ENCODE results near the gene CTBP2. TPM values are rescaled to one million over a fixed set of nuclear protein-coding genes. Genes with fewer than 3 reads are reported as not detected.
A peak's percentile ranks its signal among the peaks of the same experiment; 100 is the strongest.

Gene CTBP2
- total and polyA plus RNA-seq, 2 of the 13 experiments (the other 11 are each of a cell fraction or from before 2014, with no cell fraction given) = 0.08 TPM; not detected in 1

DNA sequence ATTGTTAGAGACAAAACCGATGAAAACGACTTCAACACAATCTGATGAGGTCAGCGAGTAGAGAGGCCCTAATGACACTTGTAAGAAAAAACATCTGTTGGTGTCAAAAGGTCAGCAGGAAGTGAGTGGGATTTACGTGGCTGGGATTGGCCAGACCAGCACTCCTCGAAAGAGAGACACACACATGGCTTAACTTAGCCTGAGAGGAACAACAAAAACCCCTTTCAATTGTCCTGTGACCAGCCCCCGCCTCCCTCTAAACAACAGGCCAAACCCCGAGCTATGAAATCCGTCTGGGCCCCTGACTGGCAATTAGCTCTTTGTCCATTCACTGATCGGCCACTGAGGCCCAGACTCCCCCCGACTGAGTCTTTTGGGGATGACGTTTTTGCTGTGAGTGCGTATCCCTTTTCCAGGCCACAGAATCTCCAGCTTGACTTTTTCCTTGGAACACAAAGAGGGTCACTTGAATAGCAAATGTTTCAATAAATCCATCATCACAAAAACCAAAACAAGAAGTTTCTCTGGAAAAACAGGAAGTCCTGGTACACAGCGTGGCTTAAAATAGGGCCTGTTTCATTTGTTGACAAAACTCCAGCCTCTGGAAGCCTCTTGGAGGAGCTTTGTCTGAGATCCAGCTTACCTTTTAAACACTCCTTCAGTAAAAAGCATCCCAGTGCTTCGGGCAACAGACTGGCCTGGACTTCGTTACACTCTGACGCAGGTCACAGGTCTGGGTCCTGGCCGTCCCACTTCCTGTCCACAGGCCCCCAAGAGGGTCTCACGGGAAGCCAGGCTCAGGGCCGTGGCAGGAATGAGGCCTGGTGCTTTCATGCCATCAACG is 103.0 kb downstream of the CTBP2 start:
- Histone ChIP-seq H4K20me1 (ENCODE audit: insufficient read depth, low read length) (no peaks in the 10 kb centered on the region), H3K79me2 (ENCODE audit: insufficient read depth, low read length) (no peaks in the 10 kb centered on the region), H3K9me3 (ENCODE audit: low read length) (no peaks in the 10 kb centered on the region), H3K4me2 (ENCODE audit: low read depth, low read length) (no peak overlapping the region), H3K27ac (ENCODE audit: extremely low read length, insufficient read depth, low read length) (no peak overlapping the region), H3K27me3 (ENCODE audit: control insufficient read depth in 1 of 2, insufficient read depth in 2 of 2, low read length in 2 of 2) (peaks cover 4 to 49% of the 10 kb centered on the region in 2 experiments; a peak in 4 of 5 replicates), H3K4me3 (replicated peaks in 1 of 3; ENCODE audit: insufficient read depth in 1 of 3, low read depth in 2 of 3, low read length in 3 of 3) (no peak overlapping the region), H3K4me1 (ENCODE audit: insufficient read depth, low read length) (peaks cover 7% of the 10 kb centered on the region; the same call in 1 of the 2 replicates), H3K36me3 (replicated peaks in 1 of 2; ENCODE audit: control insufficient read depth in 1 of 2, insufficient read depth in 2 of 2, low read length in 2 of 2) (no peaks in the 10 kb centered on the region), H3K9ac (ENCODE audit: insufficient read depth, low read depth, low read length) (no peak overlapping the region), H2AFZ (ENCODE audit: low read length) (no peak overlapping the region)
- in situ Hi-C loops (cut with HindIII; ENCODE audit: extremely low pct_ligation_motif_present, low pct_unique_long_range_greater_than_20kb) = no loop called here
- WGBS (ENCODE audit: low lambda C conversion rate) = 20% methylated on average over 13 of the region's 20 CpGs
- BruUV-seq (replicated peaks) = no TSS peak
- DNase-seq (ENCODE audit: low spot score) (no peak), FAIRE-seq (no peak), ATAC-seq (no peak)
- TF ChIP-seq MAFF (IDR thresholded peaks at IDR 0.05; ENCODE audit: low read depth, low read length) (0 out of 2 replicates have a peak, but pooled peaks have one; percentile 6), MAFK (conservative IDR thresholded peaks at IDR 0.05 in 1 of 2, IDR thresholded peaks at IDR 0.05 in 1 of 2; ENCODE audit: low read length in 2 of 2) (0 out of 4 replicates have a peak, but pooled peaks have one; percentile 2 to 4), SALL2 (CRISPR knock-in tag; IDR thresholded peaks at IDR 0.05) (no peak), HIVEP1 (CRISPR knock-in tag; IDR thresholded peaks at IDR 0.05) (no peak), NR2F6 (IDR thresholded peaks at IDR 0.05) (0 out of 2 replicates have a peak, but pooled peaks have one; percentile 16), NR2F6 (CRISPR knock-in tag; IDR thresholded peaks at IDR 0.05) (no peak)
- ChIA-PET CTCF (ENCODE audit: low intra/inter-chr PET ratio, low total read pairs) (no interaction called here), POLR2A (no interaction called here)
- intact Hi-C loops (cut with micrococcal nuclease; ENCODE audit: unreplicated experiment) = no loop called here

All from HepG2 (cell line).